ENCODE measurements around the gene CHIC2.
"Not testable (repeated sequence)": the region's sequence is repeated elsewhere in the genome, so short reads cannot be mapped to it uniquely, and the experiment has no call there.

Gene CHIC2

GRCh38 chr4:54061067-54061466 lies 3.3 kb downstream of the CHIC2 start:
- no peak for DNase-seq (ENCODE audit: low spot score)

GRCh38 chr4:54060116-54060515 lies 4.3 kb downstream of the CHIC2 start:
- no peak for DNase-seq (ENCODE audit: low spot score)

DNA sequence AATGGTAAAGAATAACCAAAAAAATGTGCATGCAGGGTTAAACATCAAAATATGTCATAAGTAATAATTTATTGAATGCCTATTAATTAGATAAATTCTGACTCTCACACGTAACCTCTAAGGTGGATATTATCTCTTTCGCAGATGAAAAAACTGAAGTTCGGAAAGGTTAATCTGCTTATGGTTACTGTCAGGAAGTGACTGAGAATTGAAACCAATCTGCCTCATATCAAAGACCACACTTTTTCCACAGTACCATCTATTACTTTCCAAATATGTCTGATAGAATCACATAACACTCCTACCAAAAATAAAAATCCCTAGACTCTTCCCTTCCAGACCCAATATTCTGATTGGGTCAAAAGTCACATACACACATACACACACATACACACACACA lies 6.2 kb downstream of the CHIC2 start:
- DNase-seq (ENCODE audit: low spot score), result no peak

DNA sequence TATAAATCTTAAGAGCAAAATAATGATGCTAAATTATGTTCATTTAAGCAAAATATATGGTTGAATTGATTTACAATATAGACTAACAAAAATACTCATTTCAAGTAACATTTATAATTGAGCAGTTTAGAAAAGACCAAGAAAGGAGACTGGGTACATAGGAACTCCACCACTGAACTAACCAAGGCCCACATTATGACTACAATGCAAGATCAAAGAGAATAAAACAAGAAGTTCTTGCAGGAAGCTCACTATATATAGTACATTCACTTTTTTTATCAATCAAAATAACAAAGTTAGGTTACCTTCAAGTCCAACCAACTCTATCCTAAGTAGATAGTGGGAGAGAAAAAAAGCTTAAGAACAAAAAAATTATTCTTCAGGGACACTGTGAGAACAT lies 8.0 kb downstream of the CHIC2 start:
- no peak for DNase-seq (ENCODE audit: low spot score)

DNA sequence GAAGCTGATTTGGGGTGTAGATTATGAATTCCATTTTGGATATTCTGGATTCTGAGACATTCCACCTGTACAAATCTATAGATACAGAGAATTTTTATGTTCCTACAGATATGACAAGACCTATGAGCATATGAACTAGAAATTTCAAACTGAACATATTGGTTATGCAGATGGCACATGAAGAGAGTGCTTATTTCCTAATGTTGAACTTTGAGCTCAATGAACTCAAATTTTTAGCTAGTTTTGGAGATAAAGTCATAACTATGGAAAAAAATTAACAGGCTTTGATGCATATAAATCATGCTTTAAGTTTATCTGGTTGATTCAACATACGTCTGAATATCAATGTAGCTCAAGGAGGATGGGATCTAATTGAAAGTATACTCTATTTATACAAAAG lies 8.9 kb downstream of the CHIC2 start:
- DNase-seq (ENCODE audit: low spot score), result no peak

GRCh38 chr4:54054501-54054900 lies 9.9 kb downstream of the CHIC2 start:
- peak; percentile 50 for DNase-seq (ENCODE audit: low spot score)

GRCh38 chr4:54053322-54053721 lies 11.1 kb downstream of the CHIC2 start:
- not testable (repeated sequence) for DNase-seq (ENCODE audit: low spot score)

DNA sequence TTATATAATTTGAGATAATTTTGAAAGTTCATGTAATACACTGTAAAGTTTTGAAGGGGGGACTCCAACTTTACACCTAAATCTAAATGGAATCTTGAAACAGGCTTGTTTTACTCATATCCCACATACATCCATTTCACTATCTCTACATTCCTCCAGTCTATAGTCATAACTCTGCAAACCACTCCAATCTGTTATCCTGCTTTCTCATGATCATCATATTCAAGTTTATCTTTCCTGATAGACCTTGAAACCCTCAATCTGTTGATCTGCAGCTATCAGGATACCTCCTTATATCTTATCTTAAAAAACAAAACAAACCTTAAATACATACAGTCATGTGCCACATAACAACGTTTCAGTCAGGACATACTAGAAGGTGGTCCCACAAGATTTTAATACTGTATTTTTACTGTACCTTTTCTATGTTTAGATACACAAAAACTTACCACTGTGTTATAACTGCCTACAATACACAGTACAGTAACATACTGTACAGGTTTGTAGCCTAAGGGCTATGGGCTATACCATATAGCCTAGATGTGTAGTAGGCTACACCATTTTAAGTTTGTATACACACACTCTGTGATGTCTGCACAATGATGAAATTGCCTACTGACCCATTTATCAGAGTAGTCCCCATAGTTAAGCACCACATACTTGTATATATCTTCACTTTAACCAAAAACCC lies 14.0 kb downstream of the CHIC2 start:
- DNase-seq (ENCODE audit: low spot score), result no peak

DNA sequence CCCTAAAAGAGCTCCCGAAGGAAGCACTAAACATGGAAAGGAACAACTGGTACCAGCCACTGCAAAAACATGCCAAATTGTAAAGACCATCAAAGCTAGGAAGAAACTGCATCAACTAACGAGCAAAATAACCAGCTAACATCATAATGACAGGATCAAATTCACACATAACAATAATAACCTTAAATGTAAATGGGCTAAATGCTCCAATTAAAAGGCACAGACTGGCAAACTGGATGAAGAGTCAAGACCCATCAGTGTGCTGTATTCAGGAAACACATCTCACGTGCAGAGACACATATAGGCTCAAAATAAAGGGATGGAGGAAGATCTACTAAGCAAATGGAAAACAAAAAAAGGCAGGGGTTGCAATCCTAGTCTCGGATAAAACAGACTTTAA lies 20.8 kb downstream of the CHIC2 start:
- DNase-seq (ENCODE audit: low spot score), result not testable (repeated sequence)

DNA sequence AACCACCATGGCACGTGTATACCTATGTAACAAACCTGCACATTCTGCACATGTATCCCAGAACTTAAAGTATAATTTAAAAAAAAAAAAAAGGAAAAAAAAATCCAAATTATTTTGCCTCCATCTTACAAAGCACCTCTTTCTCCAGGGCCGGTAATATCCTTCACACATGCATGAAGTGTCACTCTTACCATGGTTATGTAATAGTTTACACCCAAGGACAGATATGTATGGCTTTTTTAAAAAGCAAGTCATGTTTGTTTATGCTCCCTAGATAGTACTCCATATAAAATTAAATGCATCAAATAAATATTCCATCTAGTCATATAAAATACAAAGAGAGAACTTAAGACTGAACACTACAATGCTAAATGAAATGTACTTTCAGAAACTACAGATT lies 22.5 kb downstream of the CHIC2 start:
- DNase-seq (ENCODE audit: low spot score), result no peak

DNA sequence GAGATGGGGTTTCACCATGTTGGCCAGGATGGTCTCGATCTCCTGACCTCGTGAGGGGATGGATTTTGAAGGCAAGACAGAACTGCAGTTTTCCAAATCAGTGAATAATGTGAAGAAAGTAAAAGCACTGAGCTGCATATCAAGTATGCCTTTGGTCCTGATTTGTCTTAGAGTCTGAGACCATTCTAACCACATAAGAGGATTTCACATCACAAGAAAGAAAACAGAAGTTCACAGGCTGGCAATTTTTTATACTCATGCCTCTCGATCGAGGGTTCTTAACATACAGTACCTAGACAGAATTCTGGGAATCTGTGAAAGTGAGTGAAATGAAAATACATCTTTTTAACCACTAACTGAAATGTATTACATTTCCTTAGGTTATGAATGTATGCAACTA lies 23.3 kb downstream of the CHIC2 start:
- no peak for DNase-seq (ENCODE audit: low spot score)

DNA sequence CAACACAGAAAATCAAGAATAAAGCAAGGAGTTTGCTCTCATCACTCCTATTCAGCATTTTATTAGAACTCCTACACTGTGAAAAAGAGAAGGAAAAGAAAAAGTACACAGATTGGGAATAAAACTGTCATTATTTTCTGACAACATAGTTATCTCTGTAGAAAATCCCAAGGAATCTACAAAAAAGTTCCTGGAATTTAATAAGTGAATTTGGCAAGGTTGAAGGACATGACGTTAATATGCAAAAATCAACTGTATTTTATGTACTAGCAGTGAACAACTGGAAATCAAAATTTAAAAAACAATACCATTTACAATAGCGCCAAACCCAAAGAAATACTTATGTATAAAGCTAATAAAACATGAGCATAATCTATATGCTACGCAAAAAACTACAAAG lies 26.3 kb downstream of the CHIC2 start:
- DNase-seq (ENCODE audit: low spot score), result no peak

GRCh38 chr4:54036184-54036583 lies 28.2 kb downstream of the CHIC2 start:
- DNase-seq (ENCODE audit: low spot score), result no peak

DNA sequence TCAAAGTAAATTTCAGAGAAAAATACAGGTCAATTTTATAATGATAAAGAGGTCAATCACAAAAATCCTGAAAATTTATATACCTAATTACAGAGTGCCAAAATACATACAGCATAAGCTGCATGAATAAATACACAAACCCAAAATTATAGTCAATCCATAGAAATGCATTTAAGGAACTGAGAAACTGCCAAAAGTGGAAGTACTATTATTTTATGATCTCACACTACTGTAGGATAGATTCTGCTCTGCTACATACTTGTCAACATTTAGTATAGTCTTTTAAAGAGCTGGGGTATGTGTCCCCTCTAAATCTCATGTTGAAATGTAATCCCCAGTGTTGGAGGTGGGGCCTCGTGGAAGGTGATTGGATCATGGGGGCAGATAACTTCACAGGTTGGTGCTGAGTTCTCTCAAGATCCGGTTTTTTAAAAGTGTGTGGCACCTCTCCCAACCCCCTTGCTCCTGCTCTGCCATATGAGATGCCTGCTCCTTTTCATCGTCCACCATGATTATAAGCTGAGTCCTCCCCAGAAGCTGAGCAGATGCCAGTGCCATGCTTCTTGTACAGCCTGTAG lies 31.8 kb downstream of the CHIC2 start:
- no peak for DNase-seq (ENCODE audit: low spot score)

- DNase-seq (ENCODE audit: low spot score), result no peak
Observed at GRCh38 chr4:54027311-54027710, 37.1 kb downstream of the CHIC2 start.

DNA sequence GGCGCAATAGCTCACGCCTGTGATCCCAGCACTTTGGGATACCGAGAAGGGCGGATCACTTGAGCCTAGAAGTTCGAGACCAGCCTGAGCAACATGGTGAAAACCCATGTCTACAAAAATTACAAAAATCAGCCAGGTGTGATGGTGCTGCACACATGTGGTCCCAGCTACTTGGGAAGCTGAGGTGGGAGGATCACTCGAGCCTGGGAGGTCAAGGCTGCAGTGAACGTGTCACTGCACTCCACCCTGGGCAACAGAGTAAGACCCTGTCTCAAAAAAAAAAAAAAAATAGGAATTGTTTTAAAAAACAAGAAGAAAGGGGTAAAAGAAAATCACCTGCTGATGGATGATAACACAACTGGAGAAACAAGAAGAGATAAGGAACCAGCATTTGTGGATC lies 38.8 kb downstream of the CHIC2 start:
- DNase-seq (ENCODE audit: low spot score), result no peak

GRCh38 chr4:54023019-54023418 lies 41.4 kb downstream of the CHIC2 start:
- not testable (repeated sequence) for DNase-seq (ENCODE audit: low spot score)

- DNase-seq (ENCODE audit: low spot score), result no peak
Observed at GRCh38 chr4:54017974-54018373, 46.4 kb downstream of the CHIC2 start.

GRCh38 chr4:54017308-54017707 lies 47.1 kb downstream of the CHIC2 start:
- no peak for DNase-seq (ENCODE audit: low spot score)

DNA sequence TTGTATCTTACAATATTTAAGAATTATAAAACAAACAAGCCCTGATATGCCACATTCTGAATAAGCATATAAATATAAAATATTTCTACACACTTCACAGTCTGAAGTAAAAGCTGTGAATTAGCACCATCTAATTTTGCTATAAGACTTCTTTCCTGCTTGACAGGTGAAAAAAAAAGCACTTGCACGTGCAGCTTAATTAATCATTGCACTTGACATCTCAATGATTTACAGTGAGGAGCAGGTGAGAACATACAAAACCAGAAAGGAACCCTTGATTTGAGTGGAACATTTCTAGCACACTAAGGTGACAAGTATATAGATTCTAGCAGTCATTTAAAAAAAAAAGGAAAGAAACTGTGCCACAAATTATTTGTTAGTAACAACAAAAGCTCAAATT lies 47.9 kb downstream of the CHIC2 start:
- DNase-seq (ENCODE audit: low spot score), result no peak

DNA sequence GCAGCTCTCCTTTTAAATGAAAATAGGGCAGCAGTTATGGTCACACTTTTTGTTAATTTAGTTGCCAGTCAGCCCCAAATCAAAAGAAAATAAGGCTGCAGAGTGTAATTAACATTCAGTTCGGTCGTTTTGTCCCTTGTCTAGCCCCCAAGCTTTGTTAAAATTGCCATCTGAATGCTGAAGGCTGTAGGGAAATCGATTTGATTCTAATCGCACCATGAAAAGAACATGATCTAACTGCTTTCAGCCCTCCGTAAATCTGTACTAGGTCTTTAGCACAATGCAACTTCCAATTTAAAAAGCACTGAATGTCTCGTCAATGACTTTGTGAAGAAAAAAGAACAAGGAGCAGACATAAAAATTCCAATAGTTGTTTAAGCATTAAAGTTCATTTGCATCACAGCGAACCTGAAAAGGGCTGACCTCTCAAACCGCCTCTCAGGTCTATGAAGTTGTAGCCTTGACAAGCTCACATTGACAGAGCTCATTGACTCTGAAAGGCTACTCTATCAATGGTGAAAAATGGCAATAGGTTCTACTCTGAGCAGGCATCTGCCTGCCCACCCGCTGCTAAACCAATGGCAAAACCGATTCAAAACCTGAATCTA lies 48.9 kb downstream of the CHIC2 start:
- DNase-seq (ENCODE audit: low spot score), result no peak

- DNase-seq (ENCODE audit: low spot score), result no peak
Observed at GRCh38 chr4:54014666-54015160, 49.7 kb downstream of the CHIC2 start.

DNA sequence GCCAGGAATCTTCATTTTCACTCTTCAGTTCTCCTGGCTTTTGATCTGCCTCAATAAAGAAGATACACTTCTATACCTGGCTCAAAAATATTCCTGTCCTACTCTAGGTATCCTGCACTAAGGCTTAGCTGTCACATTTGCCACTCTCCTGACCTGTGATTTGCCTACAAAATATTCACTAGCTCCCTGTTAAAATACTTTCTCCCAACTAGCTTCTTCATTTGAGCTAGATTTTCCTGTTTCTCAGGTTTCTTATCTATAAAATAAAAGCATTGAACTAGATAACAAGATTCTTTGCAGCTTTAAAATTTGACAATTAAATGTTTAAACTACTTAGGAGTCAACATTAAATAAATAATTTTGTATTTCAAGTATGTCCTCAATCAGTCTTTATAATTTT lies 53.2 kb downstream of the CHIC2 start:
- DNase-seq (ENCODE audit: low spot score), result no peak

GRCh38 chr4:54006755-54007154 lies 57.6 kb downstream of the CHIC2 start:
- no peak for DNase-seq (ENCODE audit: low spot score)
